Measurements from ENCODE around the gene ROR1.

GRCh38 chr1:63856924-63857323 is 83.1 kb downstream of the ROR1 start:
- TF ChIP-seq CTCF (tag by site-specific recombination; IDR thresholded peaks at IDR 0.05) (no peak), ZNF660 (tag by site-specific recombination; IDR thresholded peaks at IDR 0.05) (no peak), ZNF768 (tag by site-specific recombination; IDR thresholded peaks at IDR 0.05) (no peak), ZBTB8A (tag by site-specific recombination; IDR thresholded peaks at IDR 0.05) (no peak)

Data from HEK293 (cell line).